Naive B cell (primary cell): ENCODE measurements around the gene AHNAK2. TPM values are rescaled to one million over a fixed set of nuclear protein-coding genes. Genes with fewer than 3 reads are reported as not detected.
"Not testable (repeated sequence)": the region's sequence is repeated elsewhere in the genome, so short reads cannot be mapped to it uniquely, and the experiment has no call there.

Source experiments
- ATAC-seq, 2 donors: fragments of 150-1000 bp; cut with Tn5 transposase; 2 replicates each; pipeline ENCODE4 v1.10.0; 2021; ENCODE audit warnings: low read depth in 2 of 2, mild to moderate bottlenecking in 2 of 2, moderate library complexity in 2 of 2
- DNase-seq: peaks from one replicate; pipeline ENCODE4 v3.0.0; 2022
- H3K27ac Mint-ChIP-seq, 6 donors: one replicate each; pipeline ENCODE4 v1.8.0; 2020 to 2022; ENCODE audit warnings: mild to moderate bottlenecking in 6 of 6, mixed read lengths in 6 of 6, moderate library complexity in 5 of 6, inconsistent platforms in 2 of 6
- H3K27me3 Mint-ChIP-seq, 3 donors: one replicate each; pipeline ENCODE4 v1.8.0; 2021 to 2022; ENCODE audit warnings: mixed read lengths in 3 of 3, mild to moderate bottlenecking in 1 of 3
- H3K36me3 Mint-ChIP-seq, 2 donors: one replicate each; pipeline ENCODE4 v1.8.0; 2020 to 2022; ENCODE audit warnings: mixed read lengths in 2 of 2, inconsistent platforms in 1 of 2, mild to moderate bottlenecking in 1 of 2
- H3K4me1 Mint-ChIP-seq, 3 donors: one replicate each; pipeline ENCODE4 v1.8.0; 2020 to 2022; ENCODE audit warnings: mixed read lengths in 3 of 3, inconsistent platforms in 1 of 3, mild to moderate bottlenecking in 1 of 3, moderate library complexity in 1 of 3
- H3K4me3 Mint-ChIP-seq, 8 donors: one replicate each; pipeline ENCODE4 v1.8.0; 2020 to 2022; ENCODE audit warnings: mild to moderate bottlenecking in 8 of 8, mixed read lengths in 8 of 8, moderate library complexity in 8 of 8, inconsistent platforms in 2 of 8
- H3K9me3 Mint-ChIP-seq, 7 donors: one replicate each; pipeline ENCODE4 v1.8.0; 2020 to 2022; ENCODE audit warnings: mixed read lengths in 7 of 7, mild to moderate bottlenecking in 5 of 7, inconsistent platforms in 2 of 7, moderate library complexity in 1 of 7
- polyA plus RNA-seq, 6 donors: library from polyadenylated mRNA; unstranded; fragments of 300-500 nt; fragmentation: Illumina TruSeq; gene quantifications; one replicate each; pipeline ENCODE4 v1.2.3, GENCODE V29; 2021; ENCODE audit warnings: low read depth in 6 of 6

The AHNAK2 gene
- polyA plus RNA-seq, 6 donors from 2014 or later: 0.63 to 0.92 (median 0.70) TPM; not detected in 1

- not testable (repeated sequence) for H3K4me1 Mint-ChIP-seq, H3K27me3 Mint-ChIP-seq
Observed at GRCh38 chr14:104945266-104945665, 32.9 kb downstream of the AHNAK2 start.

GRCh38 chr14:104944436-104945205 lies 33.6 kb downstream of the AHNAK2 start:
- not testable (repeated sequence) for DNase-seq, H3K36me3 Mint-ChIP-seq, H3K4me3 Mint-ChIP-seq, H3K27ac Mint-ChIP-seq, H3K4me1 Mint-ChIP-seq, ATAC-seq, H3K27me3 Mint-ChIP-seq, H3K9me3 Mint-ChIP-seq

More at GRCh38 chr14:104945266-104945665, 32.9 kb downstream of the AHNAK2 start:
- not testable (repeated sequence) for H3K4me3 Mint-ChIP-seq, H3K36me3 Mint-ChIP-seq, H3K9me3 Mint-ChIP-seq, ATAC-seq, DNase-seq, H3K27ac Mint-ChIP-seq

GRCh38 chr14:104944016-104944308 lies 34.2 kb downstream of the AHNAK2 start:
- ATAC-seq, DNase-seq, H3K4me1 Mint-ChIP-seq, H3K36me3 Mint-ChIP-seq, H3K27ac Mint-ChIP-seq, H3K9me3 Mint-ChIP-seq, H3K4me3 Mint-ChIP-seq, H3K27me3 Mint-ChIP-seq: not testable (repeated sequence)

GRCh38 chr14:104943216-104944015 lies 34.8 kb downstream of the AHNAK2 start:
- H3K27ac Mint-ChIP-seq, H3K4me3 Mint-ChIP-seq, H3K27me3 Mint-ChIP-seq, H3K4me1 Mint-ChIP-seq, ATAC-seq, DNase-seq, H3K9me3 Mint-ChIP-seq, H3K36me3 Mint-ChIP-seq: not testable (repeated sequence)

GRCh38 chr14:104942586-104942985 lies 35.6 kb downstream of the AHNAK2 start:
- no peak for ATAC-seq
- Mint-ChIP-seq H3K9me3 (no peaks in the 10 kb centered on the region), H3K36me3 (no peaks in the 10 kb centered on the region), H3K4me1 (no peaks in the 10 kb centered on the region), H3K27ac (no peak overlapping the region), H3K4me3 (no peak overlapping the region), H3K27me3 (no peaks in the 10 kb centered on the region)
- no peak for DNase-seq

GRCh38 chr14:104941508-104942365 lies 36.4 kb downstream of the AHNAK2 start:
- DNase-seq: no peak
- ATAC-seq: no peak

GRCh38 chr14:104940526-104941150 lies 37.5 kb downstream of the AHNAK2 start:
- H3K27ac Mint-ChIP-seq: no peak overlapping the region
- no peaks in the 10 kb centered on the region for H3K27me3 Mint-ChIP-seq
- DNase-seq (no peak), ATAC-seq (no peak)
- H3K36me3 Mint-ChIP-seq: no peaks in the 10 kb centered on the region
- peaks cover 0 to 5% (median 0%) of the 10 kb centered on the region in 3 donors for H3K4me1 Mint-ChIP-seq
- H3K9me3 Mint-ChIP-seq: no peaks in the 10 kb centered on the region
- H3K4me3 Mint-ChIP-seq: peak overlapping the region in 1 of 8 donors; percentile 9

More at GRCh38 chr14:104941508-104942365, 36.4 kb downstream of the AHNAK2 start:
- no peak overlapping the region for H3K4me3 Mint-ChIP-seq
- no peak overlapping the region for H3K27ac Mint-ChIP-seq
- no peaks in the 10 kb centered on the region for H3K9me3 Mint-ChIP-seq
- H3K4me1 Mint-ChIP-seq: no peaks in the 10 kb centered on the region
- no peaks in the 10 kb centered on the region for H3K36me3 Mint-ChIP-seq
- no peaks in the 10 kb centered on the region for H3K27me3 Mint-ChIP-seq

- Mint-ChIP-seq H3K4me3 (no peak overlapping the region), H3K36me3 (no peaks in the 10 kb centered on the region), H3K9me3 (no peaks in the 10 kb centered on the region), H3K27me3 (peaks cover 0 to 3% (median 0%) of the 10 kb centered on the region in 3 donors), H3K27ac (peak overlapping the region in 1 of 6 donors; percentile 13), H3K4me1 (peaks cover 2 to 9% (median 3%) of the 10 kb centered on the region in 3 donors)
- no peak for ATAC-seq
- DNase-seq: no peak
Observed at GRCh38 chr14:104939666-104940410, 38.3 kb downstream of the AHNAK2 start.

- ATAC-seq: no peak
- H3K4me1 Mint-ChIP-seq: peaks cover 9 to 15% (median 11%) of the 10 kb centered on the region in 3 donors
Observed at GRCh38 chr14:104938960-104939359, 39.2 kb downstream of the AHNAK2 start.

GRCh38 chr14:104938436-104938835 lies 39.7 kb downstream of the AHNAK2 start:
- DNase-seq (no peak), ATAC-seq (no peak)
- H3K27ac Mint-ChIP-seq: peak overlapping the region in 1 of 6 donors; percentile 52
- peaks cover 9 to 15% (median 11%) of the 10 kb centered on the region in 3 donors for H3K4me1 Mint-ChIP-seq
- no peaks in the 10 kb centered on the region for H3K9me3 Mint-ChIP-seq
- H3K4me3 Mint-ChIP-seq: no peak overlapping the region
- peaks cover 0 to 8% (median 0%) of the 10 kb centered on the region in 3 donors for H3K27me3 Mint-ChIP-seq
- no peaks in the 10 kb centered on the region for H3K36me3 Mint-ChIP-seq

More at GRCh38 chr14:104938960-104939359, 39.2 kb downstream of the AHNAK2 start:
- DNase-seq: no peak
- H3K27ac Mint-ChIP-seq: no peak overlapping the region
- peaks cover 0 to 8% (median 0%) of the 10 kb centered on the region in 3 donors for H3K27me3 Mint-ChIP-seq
- no peaks in the 10 kb centered on the region for H3K9me3 Mint-ChIP-seq
- H3K36me3 Mint-ChIP-seq: no peaks in the 10 kb centered on the region
- no peak overlapping the region for H3K4me3 Mint-ChIP-seq

GRCh38 chr14:104937694-104938365 lies 40.3 kb downstream of the AHNAK2 start:
- Mint-ChIP-seq H3K4me3 (no peak overlapping the region), H3K36me3 (no peaks in the 10 kb centered on the region), H3K9me3 (no peaks in the 10 kb centered on the region), H3K27ac (peak overlapping the region in 3 of 6 donors; percentile 37 to 80 (median 52)), H3K4me1 (peaks cover 11 to 20% (median 13%) of the 10 kb centered on the region in 3 donors), H3K27me3 (peaks cover 0 to 8% (median 0%) of the 10 kb centered on the region in 3 donors)
- DNase-seq: no peak
- no peak for ATAC-seq

GRCh38 chr14:104937161-104937560 lies 41.0 kb downstream of the AHNAK2 start:
- Mint-ChIP-seq H3K27me3 (peaks cover 0 to 8% (median 0%) of the 10 kb centered on the region in 3 donors), H3K4me1 (peaks cover 11 to 21% (median 13%) of the 10 kb centered on the region in 3 donors), H3K36me3 (no peaks in the 10 kb centered on the region), H3K4me3 (peak overlapping the region in 1 of 8 donors; percentile 26), H3K9me3 (no peaks in the 10 kb centered on the region), H3K27ac (peak overlapping the region in 1 of 6 donors; percentile 49)
- no peak for DNase-seq
- no peak for ATAC-seq
